Suprapubic skin (tissue), 4 donors: Measurements from ENCODE around the gene SULF2. TPM values are rescaled to one million over a fixed set of nuclear protein-coding genes. Genes with fewer than 3 reads are reported as not detected.

Experiments
- DNase-seq, 2 donors: peaks; one replicate each; pipeline ENCODE4 v3.0.0-alpha.2; 2019; ENCODE audit warnings: low spot score in 2 of 2
- H3K27ac ChIP-seq: fragments of 200-600 bp; sonication (generic); one replicate; pipeline ENCODE4 v1.5.1; 2019
- H3K27me3 ChIP-seq: fragments of 200-600 bp; sonication (generic); one replicate; pipeline ENCODE4 v1.5.1; 2019
- H3K36me3 ChIP-seq: fragments of 200-600 bp; sonication (generic); one replicate; pipeline ENCODE4 v1.5.1; 2019
- H3K4me1 ChIP-seq: fragments of 200-600 bp; sonication (generic); one replicate; pipeline ENCODE4 v1.5.1; 2019
- H3K4me3 ChIP-seq: fragments of 200-600 bp; sonication (generic); one replicate; pipeline ENCODE4 v1.5.1; 2019; ENCODE audit warnings: mild to moderate bottlenecking
- H3K9me3 ChIP-seq: fragments of 200-600 bp; sonication (generic); one replicate; pipeline ENCODE4 v1.5.1; 2019
- EP300 ChIP-seq: sonication (generic); formaldehyde crosslinking; IDR thresholded peaks from one replicate; pipeline ENCODE4 v1.6.1; 2017; ENCODE audit warnings: antibody characterized with exemption
- POLR2A ChIP-seq, 2 donors: fragments of 450-650 bp; IDR thresholded peaks; one replicate each; pipeline ENCODE4 v1.6.1; 2017; ENCODE audit warnings: antibody characterized with exemption in 2 of 2, mild to moderate bottlenecking in 2 of 2, moderate library complexity in 2 of 2
- POLR2AphosphoS5 ChIP-seq, 3 donors: sonication (generic); formaldehyde crosslinking; IDR thresholded peaks; one replicate each; pipeline ENCODE4 v1.6.1; 2017; ENCODE audit warnings: antibody characterized with exemption in 3 of 3
- WGBS: methylation state at CpG from one replicate; pipeline ENCODE4 v1.1.5; 2018; 5-methylcytosine and 5-hydroxymethylcytosine counted together
- total RNA-seq, 4 donors: library from RNA; depleted of rRNA; stranded (reverse); fragments of >200 nt; gene quantifications; one replicate each; pipeline ENCODE4 v1.1.0, GENCODE V29; 2016
- TF ChIP-seq, protein P1 (sequence below), 2 donors: fragments of 200-600 bp in 1 of 2; fragments of 450-650 bp in 1 of 2; sonication (generic) in 1 of 2; IDR thresholded peaks; one replicate each; pipeline ENCODE4 v1.5.1; 2016 to 2019; ENCODE audit warnings: antibody characterized with exemption in 2 of 2, mild to moderate bottlenecking in 1 of 2, moderate library complexity in 1 of 2

The SULF2 gene
- total RNA-seq, 4 donors from 2014 or later = 28.4 to 95.4 (median 57.5) TPM

- Histone ChIP-seq H3K4me3 (no peak overlapping the region), H3K36me3 (peaks cover 37% of the 10 kb centered on the region), H3K27ac (no peak overlapping the region), H3K27me3 (no peaks in the 10 kb centered on the region), H3K4me1 (peaks cover 16% of the 10 kb centered on the region), H3K9me3 (no peaks in the 10 kb centered on the region)
- 81% methylated on average over 26 of the region's 27 CpGs for WGBS
- no peak for TF ChIP-seq POLR2AphosphoS5 (IDR thresholded peaks at IDR 0.05)
- no peak for TF ChIP-seq EP300
- no peak for TF ChIP-seq POLR2A (IDR thresholded peaks at IDR 0.05)
- TF ChIP-seq, protein P1, sequence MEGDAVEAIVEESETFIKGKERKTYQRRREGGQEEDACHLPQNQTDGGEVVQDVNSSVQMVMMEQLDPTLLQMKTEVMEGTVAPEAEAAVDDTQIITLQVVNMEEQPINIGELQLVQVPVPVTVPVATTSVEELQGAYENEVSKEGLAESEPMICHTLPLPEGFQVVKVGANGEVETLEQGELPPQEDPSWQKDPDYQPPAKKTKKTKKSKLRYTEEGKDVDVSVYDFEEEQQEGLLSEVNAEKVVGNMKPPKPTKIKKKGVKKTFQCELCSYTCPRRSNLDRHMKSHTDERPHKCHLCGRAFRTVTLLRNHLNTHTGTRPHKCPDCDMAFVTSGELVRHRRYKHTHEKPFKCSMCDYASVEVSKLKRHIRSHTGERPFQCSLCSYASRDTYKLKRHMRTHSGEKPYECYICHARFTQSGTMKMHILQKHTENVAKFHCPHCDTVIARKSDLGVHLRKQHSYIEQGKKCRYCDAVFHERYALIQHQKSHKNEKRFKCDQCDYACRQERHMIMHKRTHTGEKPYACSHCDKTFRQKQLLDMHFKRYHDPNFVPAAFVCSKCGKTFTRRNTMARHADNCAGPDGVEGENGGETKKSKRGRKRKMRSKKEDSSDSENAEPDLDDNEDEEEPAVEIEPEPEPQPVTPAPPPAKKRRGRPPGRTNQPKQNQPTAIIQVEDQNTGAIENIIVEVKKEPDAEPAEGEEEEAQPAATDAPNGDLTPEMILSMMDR (IDR thresholded peaks at IDR 0.05) = no peak
- peak in 1 of 2 donors; percentile 42 for DNase-seq
Measured at GRCh38 chr20:47665221-47665991, 119.9 kb downstream of the SULF2 start.

- no peaks in the 10 kb centered on the region for H3K9me3 ChIP-seq
- H3K27me3 ChIP-seq = no peaks in the 10 kb centered on the region
- peaks cover 43% of the 10 kb centered on the region for H3K36me3 ChIP-seq
- H3K4me3 ChIP-seq = no peak overlapping the region
- WGBS = 76% methylated on average over 12 of the region's 12 CpGs
- TF ChIP-seq POLR2AphosphoS5 (IDR thresholded peaks at IDR 0.05) (no peak), POLR2A (IDR thresholded peaks at IDR 0.05) (no peak), EP300 (no peak)
- TF ChIP-seq, protein P1 (IDR thresholded peaks at IDR 0.05) = no peak
- H3K4me1 ChIP-seq = peaks cover 16% of the 10 kb centered on the region
- H3K27ac ChIP-seq = no peak overlapping the region
- no peak for DNase-seq
Measured at GRCh38 chr20:47664744-47665143, 120.5 kb downstream of the SULF2 start.

GRCh38 chr20:47664068-47664437 is 121.2 kb downstream of the SULF2 start:
- DNase-seq = no peak
- TF ChIP-seq POLR2AphosphoS5 (IDR thresholded peaks at IDR 0.05) (no peak), EP300 (no peak), POLR2A (IDR thresholded peaks at IDR 0.05) (no peak)
- TF ChIP-seq, protein P1 (IDR thresholded peaks at IDR 0.05) = no peak
- no peak overlapping the region for H3K27ac ChIP-seq
- WGBS = 80% methylated on average over 2 of the region's 2 CpGs
- peaks cover 49% of the 10 kb centered on the region for H3K36me3 ChIP-seq
- no peaks in the 10 kb centered on the region for H3K27me3 ChIP-seq
- no peak overlapping the region for H3K4me3 ChIP-seq
- no peaks in the 10 kb centered on the region for H3K9me3 ChIP-seq
- peaks cover 16% of the 10 kb centered on the region for H3K4me1 ChIP-seq

- peak in 1 of 2 donors; percentile 87 for DNase-seq
- peaks cover 50% of the 10 kb centered on the region for H3K36me3 ChIP-seq
- H3K4me1 ChIP-seq = peaks cover 16% of the 10 kb centered on the region
- no peak overlapping the region for H3K4me3 ChIP-seq
- no peaks in the 10 kb centered on the region for H3K27me3 ChIP-seq
- TF ChIP-seq POLR2A (IDR thresholded peaks at IDR 0.05) (no peak), POLR2AphosphoS5 (IDR thresholded peaks at IDR 0.05) (no peak), EP300 (no peak)
- TF ChIP-seq, protein P1 (IDR thresholded peaks at IDR 0.05) = peak; percentile 80 to 95
- 45% methylated on average over 20 of the region's 20 CpGs for WGBS
- H3K27ac ChIP-seq = no peak overlapping the region
- H3K9me3 ChIP-seq = no peaks in the 10 kb centered on the region
Measured at GRCh38 chr20:47663354-47664067, 121.8 kb downstream of the SULF2 start.
